Activated CD8-positive, alpha-beta T cell treated with anti-CD3 and anti-CD28 coated beads for 36 hours (primary cell): ENCODE results near the gene XRCC5. TPM values are rescaled to one million over a fixed set of nuclear protein-coding genes. Genes with fewer than 3 reads are reported as not detected.

ENCODE experiments used
- ATAC-seq: fragments of 200-7000 bp; cut with Tn5 transposase; one replicate; pipeline ENCODE4 v1.10.0; 2021; ENCODE audit warnings: mild to moderate bottlenecking, moderate library complexity
- CTCF ChIA-PET: fragments of 350-600 bp; sonication (Branson Sonifier 250); formaldehyde crosslinking; loops from one replicate; lab custom pipeline; 2021; ENCODE audit warnings: antibody characterized with exemption; lab: Charles Lee
- POLR2A ChIA-PET: fragments of 350-600 bp; sonication (Branson Sonifier 250); formaldehyde crosslinking; loops from one replicate; lab custom pipeline; 2021; ENCODE audit warnings: antibody characterized with exemption; lab: Charles Lee
- DNase-seq: peaks from one replicate; pipeline ENCODE4 v3.0.0-alpha.2; 2020
- H3K27ac Mint-ChIP-seq: one replicate; pipeline ENCODE4 v1.8.0; 2021; ENCODE audit warnings: mild to moderate bottlenecking, mixed read lengths
- H3K27me3 Mint-ChIP-seq: one replicate; pipeline ENCODE4 v1.8.0; 2021; ENCODE audit warnings: mixed read lengths
- H3K36me3 Mint-ChIP-seq: one replicate; pipeline ENCODE4 v1.8.0; 2021; ENCODE audit warnings: low read depth, mixed read lengths
- H3K4me1 Mint-ChIP-seq: one replicate; pipeline ENCODE4 v1.8.0; 2021; ENCODE audit warnings: low read depth, mixed read lengths
- H3K4me3 Mint-ChIP-seq: one replicate; pipeline ENCODE4 v1.8.0; 2021; ENCODE audit warnings: mild to moderate bottlenecking, moderate library complexity, mixed read lengths
- H3K9me3 Mint-ChIP-seq: one replicate; pipeline ENCODE4 v1.8.0; 2021; ENCODE audit warnings: mixed read lengths
- intact Hi-C: fragments of 100-400 bp; cut with micrococcal nuclease; formaldehyde crosslinking; loops from one replicate; pipeline ENCODE4 v1.10.0; 2022
- total RNA-seq, 2 experiments: library from RNA; stranded (reverse); gene quantifications; one replicate each; pipeline ENCODE4 v1.2.3, GENCODE V29; 2021
- TF ChIP-seq, protein P1 (sequence below): fragments of 200-600 bp; IDR thresholded peaks from one replicate; pipeline ENCODE4 v1.8.0; 2022; ENCODE audit warnings: antibody characterized with exemption, mild to moderate bottlenecking

XRCC5 gene
- total RNA-seq, 2 experiments from 2014 or later, result 541 to 544 TPM

DNA sequence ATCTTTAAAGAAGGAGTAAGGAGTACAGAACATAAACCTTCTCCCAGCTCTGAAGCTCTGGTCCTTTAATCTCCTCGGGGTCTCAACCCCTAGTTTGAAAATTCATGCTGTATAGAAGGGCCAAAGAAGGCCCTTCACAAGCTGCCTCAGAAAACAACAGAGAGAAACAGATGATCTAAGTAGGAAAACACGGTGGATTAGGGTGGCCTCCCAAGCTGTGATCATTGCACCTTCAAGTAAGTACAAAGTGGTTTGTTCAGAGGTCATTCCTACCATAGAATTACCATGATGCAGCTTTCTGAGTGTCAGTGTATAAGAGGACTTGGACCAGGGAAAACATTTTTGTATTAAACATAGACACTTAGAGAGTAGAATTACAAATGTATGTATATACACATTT lies 16.5 kb upstream of the XRCC5 start:
- no peaks in the 10 kb centered on the region for H3K9me3 Mint-ChIP-seq
- POLR2A ChIA-PET, result interaction anchor here (1.7 to 3.8 kb wide), 2 partner anchors 10 to 27 kb away, joined by 5 to 20 read pairs; partner anchors contain the start of genes PECR and TMEM169
- peaks cover 19% of the 10 kb centered on the region for H3K4me1 Mint-ChIP-seq

DNA sequence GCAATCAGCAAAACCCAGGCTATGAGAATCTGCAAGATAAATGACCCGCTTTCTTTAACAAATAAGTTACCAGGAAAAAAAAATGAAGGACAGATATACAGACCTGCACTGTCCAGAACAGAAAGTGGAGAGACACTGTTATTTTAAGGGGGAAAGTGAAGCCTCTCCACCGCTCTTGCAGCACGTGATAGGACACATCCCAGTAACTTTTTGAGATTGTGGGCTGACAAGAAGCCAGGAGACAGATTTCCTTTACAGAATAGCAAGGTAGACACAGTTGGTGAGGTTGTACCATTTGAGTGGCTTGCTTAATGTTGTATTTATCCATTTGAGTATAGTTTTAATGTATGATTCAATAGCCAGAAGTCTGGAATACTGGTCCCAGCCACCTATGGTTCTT lies 14.4 kb upstream of the XRCC5 start:
- no peak for ATAC-seq
- Mint-ChIP-seq H3K36me3 (no peaks in the 10 kb centered on the region), H3K4me3 (no peak overlapping the region), H3K27ac (no peak overlapping the region), H3K4me1 (peaks cover 14% of the 10 kb centered on the region), H3K27me3 (no peaks in the 10 kb centered on the region), H3K9me3 (no peaks in the 10 kb centered on the region)
- DNase-seq, result no peak
- TF ChIP-seq, protein P1, sequence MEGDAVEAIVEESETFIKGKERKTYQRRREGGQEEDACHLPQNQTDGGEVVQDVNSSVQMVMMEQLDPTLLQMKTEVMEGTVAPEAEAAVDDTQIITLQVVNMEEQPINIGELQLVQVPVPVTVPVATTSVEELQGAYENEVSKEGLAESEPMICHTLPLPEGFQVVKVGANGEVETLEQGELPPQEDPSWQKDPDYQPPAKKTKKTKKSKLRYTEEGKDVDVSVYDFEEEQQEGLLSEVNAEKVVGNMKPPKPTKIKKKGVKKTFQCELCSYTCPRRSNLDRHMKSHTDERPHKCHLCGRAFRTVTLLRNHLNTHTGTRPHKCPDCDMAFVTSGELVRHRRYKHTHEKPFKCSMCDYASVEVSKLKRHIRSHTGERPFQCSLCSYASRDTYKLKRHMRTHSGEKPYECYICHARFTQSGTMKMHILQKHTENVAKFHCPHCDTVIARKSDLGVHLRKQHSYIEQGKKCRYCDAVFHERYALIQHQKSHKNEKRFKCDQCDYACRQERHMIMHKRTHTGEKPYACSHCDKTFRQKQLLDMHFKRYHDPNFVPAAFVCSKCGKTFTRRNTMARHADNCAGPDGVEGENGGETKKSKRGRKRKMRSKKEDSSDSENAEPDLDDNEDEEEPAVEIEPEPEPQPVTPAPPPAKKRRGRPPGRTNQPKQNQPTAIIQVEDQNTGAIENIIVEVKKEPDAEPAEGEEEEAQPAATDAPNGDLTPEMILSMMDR, result no peak
- ChIA-PET CTCF (interaction anchor here (2.1 to 2.3 kb wide), 2 partner anchors 15 to 61 kb away, joined by 8 read pairs; partner anchors contain the start of gene XRCC5), POLR2A (interaction anchor here (1.4 to 3.8 kb wide), 2 partner anchors 12 to 15 kb away, joined by 9 to 20 read pairs; partner anchors contain the start of genes PECR, TMEM169 and XRCC5)
- intact Hi-C loops, result no loop called here

More for the DNA sequence above, 16.5 kb upstream of the XRCC5 start:
- Mint-ChIP-seq H3K27ac (no peak overlapping the region), H3K4me3 (no peak overlapping the region), H3K36me3 (no peaks in the 10 kb centered on the region), H3K27me3 (no peaks in the 10 kb centered on the region)
- TF ChIP-seq, protein P1, result no peak
- CTCF ChIA-PET, result interaction anchor here (0.9 to 2.3 kb wide), 5 partner anchors 17 to 59 kb away, joined by 3 to 8 read pairs (median 3); partner anchors contain the start of gene XRCC5
- intact Hi-C loops, result no loop called here
- DNase-seq, result no peak
- no peak for ATAC-seq

DNA sequence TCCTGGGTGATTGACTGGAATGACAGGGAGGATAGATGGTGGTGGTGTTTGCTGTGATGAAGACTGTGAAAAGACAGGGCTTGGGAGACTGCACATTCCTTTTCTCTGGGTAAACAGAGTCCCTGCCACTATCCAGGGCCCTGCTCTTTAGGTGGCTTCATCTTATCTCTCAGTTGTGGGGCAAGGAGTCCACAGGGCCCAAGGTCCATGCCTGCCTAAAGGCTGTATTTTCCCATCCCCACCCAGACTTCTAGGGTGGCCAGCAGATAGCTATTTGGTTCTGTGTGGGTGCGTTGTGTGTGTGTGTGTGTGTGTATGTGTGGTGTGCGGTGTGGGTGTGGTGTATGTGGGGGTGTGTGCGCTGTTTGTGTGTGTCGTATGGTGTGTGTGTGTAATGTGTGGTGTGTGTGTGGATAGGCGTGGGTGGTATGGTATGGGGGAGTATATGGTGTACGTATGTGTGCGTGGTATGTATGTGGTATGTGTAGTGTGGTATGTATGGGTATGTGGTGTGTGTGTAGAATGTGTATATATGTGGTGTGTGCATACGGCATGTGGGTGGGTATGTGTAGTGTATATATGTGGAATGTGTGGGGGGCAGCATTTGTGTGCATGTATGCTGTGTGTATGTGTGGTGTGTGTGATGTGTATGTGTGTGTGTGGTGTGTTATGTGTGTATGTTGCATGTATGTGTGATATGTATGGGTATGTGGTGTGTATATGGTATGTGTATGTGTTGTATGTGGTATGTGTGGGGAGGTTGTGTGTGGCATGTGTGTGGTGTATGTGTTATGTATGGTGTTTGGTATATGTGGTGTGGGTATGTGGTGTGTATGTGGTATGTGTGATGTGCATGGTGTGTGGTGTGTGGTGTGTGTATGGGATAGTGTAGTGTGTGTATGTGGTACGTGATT lies 10.5 kb upstream of the XRCC5 start:
- Mint-ChIP-seq H3K27me3 (no peaks in the 10 kb centered on the region), H3K4me1 (no peaks in the 10 kb centered on the region), H3K27ac (no peak overlapping the region), H3K9me3 (no peaks in the 10 kb centered on the region), H3K36me3 (no peaks in the 10 kb centered on the region), H3K4me3 (no peak overlapping the region)
- intact Hi-C loops, result no loop called here
- DNase-seq (no peak), ATAC-seq (no peak)
- ChIA-PET CTCF (no interaction called here), POLR2A (interaction anchor here (0.6 kb wide), 1 partner anchor 10 kb away, joined by 3 read pairs; no protein-coding TSS in a partner anchor)
- TF ChIP-seq, protein P1, result no peak

DNA sequence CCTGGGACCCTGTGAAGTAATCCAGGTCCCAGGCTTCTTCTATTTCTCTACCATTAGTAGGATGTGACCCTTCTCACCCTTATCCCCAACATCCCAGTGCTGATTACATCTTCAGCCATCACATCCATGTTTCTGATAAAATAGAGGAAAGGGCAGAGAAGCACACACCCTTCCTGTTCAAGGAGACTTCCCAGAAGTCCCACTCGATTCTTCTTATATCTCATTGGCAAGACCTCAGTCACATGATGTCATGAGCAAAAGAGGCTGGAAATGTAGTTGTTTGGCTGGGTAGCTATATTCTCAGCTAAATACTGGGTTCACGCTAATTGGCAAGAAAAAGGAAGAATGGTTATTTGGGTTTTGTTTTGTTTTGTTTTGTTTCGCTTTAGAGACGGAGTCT lies 8.0 kb upstream of the XRCC5 start:
- no peak for ATAC-seq
- POLR2A ChIA-PET, result interaction anchor here (0.6 to 1.0 kb wide), 2 partner anchors 18 to 48 kb away, joined by 3 read pairs; no protein-coding TSS in a partner anchor
- no peaks in the 10 kb centered on the region for H3K36me3 Mint-ChIP-seq
- H3K27me3 Mint-ChIP-seq, result no peaks in the 10 kb centered on the region
- TF ChIP-seq, protein P1, result no peak
- peaks cover 2% of the 10 kb centered on the region for H3K4me1 Mint-ChIP-seq
- no peak overlapping the region for H3K27ac Mint-ChIP-seq
- intact Hi-C loops, result no loop called here
- CTCF ChIA-PET, result interaction anchor here (0.6 to 1.6 kb wide), 3 partner anchors 9 to 39 kb away, joined by 3 read pairs; no protein-coding TSS in a partner anchor
- H3K9me3 Mint-ChIP-seq, result no peaks in the 10 kb centered on the region
- H3K4me3 Mint-ChIP-seq, result no peak overlapping the region
- no peak for DNase-seq
